Sigmoid colon (tissue), 7 donors: Measurements from ENCODE around the gene EVA1A. TPM values are rescaled to one million over a fixed set of nuclear protein-coding genes. Genes with fewer than 3 reads are reported as not detected.

Experiments
- DNase-seq: peaks from one replicate; pipeline ENCODE4 v3.0.0-alpha.2; 2019
- H3K27ac ChIP-seq, 4 donors: fragments of 200-600 bp; sonication (generic); one replicate each; pipeline ENCODE4 v1.5.1; 2016 to 2019; ENCODE audit warnings: mild to moderate bottlenecking in 1 of 4
- H3K27me3 ChIP-seq, 3 donors: fragments of 200-600 bp; sonication (generic); one replicate each; pipeline ENCODE4 v1.5.1; 2019; ENCODE audit warnings: mild to moderate bottlenecking in 1 of 3
- H3K36me3 ChIP-seq, 4 donors: fragments of 200-600 bp; sonication (generic); one replicate each; pipeline ENCODE4 v1.5.1; 2016 to 2019
- H3K4me1 ChIP-seq, 4 donors: fragments of 200-600 bp; sonication (generic); one replicate each; pipeline ENCODE4 v1.5.1; 2017 to 2019
- H3K4me3 ChIP-seq, 4 donors: fragments of 200-600 bp; sonication (generic); one replicate each; pipeline ENCODE4 v1.5.1; 2017 to 2019; ENCODE audit warnings: mild to moderate bottlenecking in 2 of 4, moderate library complexity in 1 of 4
- H3K9me3 ChIP-seq, 4 donors: fragments of 200-600 bp in 3 of 4; sonication (generic) in 3 of 4; one replicate each; pipeline versions ENCODE4 v1.5.1 to v1.6.1; 2013 to 2019
- EP300 ChIP-seq, 4 donors: sonication (generic); formaldehyde crosslinking; IDR thresholded peaks; one replicate each; pipeline ENCODE4 v1.6.1; 2017; ENCODE audit warnings: antibody characterized with exemption in 4 of 4
- POLR2A ChIP-seq, 2 donors: fragments of 450-650 bp; IDR thresholded peaks; one replicate each; pipeline ENCODE4 v1.6.1; 2016; ENCODE audit warnings: antibody characterized with exemption in 2 of 2, mild to moderate bottlenecking in 2 of 2, moderate library complexity in 2 of 2
- POLR2AphosphoS5 ChIP-seq, 4 donors: sonication (generic); formaldehyde crosslinking; IDR thresholded peaks; one replicate each; pipeline ENCODE4 v1.6.1; 2017; ENCODE audit warnings: antibody characterized with exemption in 4 of 4
- WGBS, 2 donors: extraction: QIAGEN DNeasy Blood & Tissue Kit; methylation state at CpG; one replicate each; pipeline ENCODE4 v1.1.7; 2013; 5-methylcytosine and 5-hydroxymethylcytosine counted together
- intact Hi-C: fragments of 100-400 bp; cut with DNase I; formaldehyde crosslinking; loops from one replicate; pipeline ENCODE4 v1.15.1; 2023
- polyA plus RNA-seq, 3 donors: library from polyadenylated mRNA; stranded (reverse); fragments of 200-250 nt; gene quantifications; one replicate each; pipeline ENCODE4 v1.2.3, GENCODE V29; 2013
- total RNA-seq, 4 donors: library from RNA; depleted of rRNA; stranded (reverse); fragments of >200 nt; gene quantifications; one replicate each; pipeline ENCODE4 v1.1.0, GENCODE V29; 2016
- TF ChIP-seq, protein P1 (sequence below), 4 experiments: fragments of 450-650 bp in 3 of 4; fragments of 200-600 bp in 1 of 4; IDR thresholded peaks; one replicate each; pipeline ENCODE4 v1.5.1; 2016 to 2019; ENCODE audit warnings: antibody characterized with exemption in 4 of 4, mild to moderate bottlenecking in 3 of 4, moderate library complexity in 2 of 4
- donor health status: healthy with polysubstance abuse.
- donor health status: Bipolar disorder and iron deficiency.
- donor health status: healthy.

The EVA1A gene
- total and polyA plus RNA-seq, 7 donors = 1.2 to 5.4 (median 1.2) TPM; not detected in 4

DNA sequence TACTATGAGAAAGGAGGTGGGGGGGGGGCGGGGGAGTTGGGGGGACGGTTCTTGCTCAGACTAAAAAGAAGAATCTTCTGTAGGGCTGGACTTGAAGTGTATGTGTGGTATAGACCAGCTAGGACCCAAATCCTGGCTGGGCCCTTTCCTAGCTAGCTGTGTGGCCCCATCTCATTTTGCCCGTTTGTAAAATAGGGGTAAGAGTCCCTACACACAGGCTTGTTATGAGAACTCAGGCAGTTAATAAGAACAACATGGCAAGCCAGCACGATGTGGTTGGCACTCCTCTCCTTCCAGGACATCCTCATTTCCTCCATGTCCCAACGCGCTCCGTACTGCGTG is 1.1 kb downstream of the EVA1A start:
- WGBS, 2 donors = 19 to 24% methylated on average over 8 of the region's 8 CpGs
- DNase-seq = no peak

DNA sequence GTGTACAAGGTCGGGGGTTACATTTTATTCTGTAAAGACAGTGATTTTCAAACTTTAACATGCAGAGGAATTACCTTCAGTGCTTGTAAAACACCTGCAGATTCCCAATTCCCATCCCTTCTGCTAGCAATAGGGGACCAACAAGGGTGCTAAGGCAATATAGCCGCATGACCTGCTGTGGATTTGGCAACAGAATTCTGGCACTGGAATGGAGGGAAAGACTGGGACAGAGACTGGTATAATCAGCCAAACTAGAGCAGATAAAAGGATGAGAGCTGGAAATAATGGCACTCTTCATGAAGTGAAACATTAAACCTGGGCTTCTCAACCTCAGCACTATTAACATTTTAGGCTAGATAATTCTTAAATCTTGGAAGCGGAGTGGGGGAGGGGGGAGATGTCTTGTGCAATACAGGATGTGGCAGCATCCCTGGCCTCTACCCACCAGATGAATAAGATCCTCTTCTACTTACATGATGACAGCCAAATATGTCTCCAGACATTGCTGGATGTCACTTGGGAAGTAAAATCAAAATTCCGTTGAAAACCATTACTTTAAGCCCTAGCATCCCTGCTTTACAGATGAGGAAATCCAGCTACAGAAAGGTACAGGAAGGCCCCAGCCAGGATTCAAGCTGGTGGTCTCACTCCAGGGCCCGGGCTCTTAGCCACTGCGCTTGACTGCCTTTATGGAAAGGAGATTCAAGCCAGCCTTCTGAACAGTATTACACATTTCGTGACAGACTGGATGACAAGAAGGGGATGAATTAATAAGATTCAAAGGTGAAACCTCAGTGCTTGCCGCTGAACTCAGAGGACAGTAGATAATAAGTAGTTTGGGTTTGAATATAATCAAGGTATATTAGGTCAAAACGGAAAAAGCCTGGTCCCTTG is 1.7 kb downstream of the EVA1A start:
- no peak for DNase-seq
- no peak overlapping the region for H3K4me3 ChIP-seq

More for the DNA sequence above, 1.1 kb downstream of the EVA1A start:
- Histone ChIP-seq H3K9me3 (no peaks in the 10 kb centered on the region), H3K36me3 (no peaks in the 10 kb centered on the region), H3K4me3 (peak overlapping the region in 2 of 4 donors; percentile 47 to 49), H3K27ac (no peak overlapping the region), H3K27me3 (peaks cover 8 to 35% (median 15%) of the 10 kb centered on the region in 3 donors), H3K4me1 (peaks cover 0 to 17% (median 15%) of the 10 kb centered on the region in 4 donors)
- intact Hi-C loops = no loop called here
- TF ChIP-seq, protein P1, sequence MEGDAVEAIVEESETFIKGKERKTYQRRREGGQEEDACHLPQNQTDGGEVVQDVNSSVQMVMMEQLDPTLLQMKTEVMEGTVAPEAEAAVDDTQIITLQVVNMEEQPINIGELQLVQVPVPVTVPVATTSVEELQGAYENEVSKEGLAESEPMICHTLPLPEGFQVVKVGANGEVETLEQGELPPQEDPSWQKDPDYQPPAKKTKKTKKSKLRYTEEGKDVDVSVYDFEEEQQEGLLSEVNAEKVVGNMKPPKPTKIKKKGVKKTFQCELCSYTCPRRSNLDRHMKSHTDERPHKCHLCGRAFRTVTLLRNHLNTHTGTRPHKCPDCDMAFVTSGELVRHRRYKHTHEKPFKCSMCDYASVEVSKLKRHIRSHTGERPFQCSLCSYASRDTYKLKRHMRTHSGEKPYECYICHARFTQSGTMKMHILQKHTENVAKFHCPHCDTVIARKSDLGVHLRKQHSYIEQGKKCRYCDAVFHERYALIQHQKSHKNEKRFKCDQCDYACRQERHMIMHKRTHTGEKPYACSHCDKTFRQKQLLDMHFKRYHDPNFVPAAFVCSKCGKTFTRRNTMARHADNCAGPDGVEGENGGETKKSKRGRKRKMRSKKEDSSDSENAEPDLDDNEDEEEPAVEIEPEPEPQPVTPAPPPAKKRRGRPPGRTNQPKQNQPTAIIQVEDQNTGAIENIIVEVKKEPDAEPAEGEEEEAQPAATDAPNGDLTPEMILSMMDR (IDR thresholded peaks at IDR 0.05) = no peak
- TF ChIP-seq EP300 (IDR thresholded peaks at IDR 0.05) (no peak), POLR2A (IDR thresholded peaks at IDR 0.05) (no peak), POLR2AphosphoS5 (IDR thresholded peaks at IDR 0.05) (no peak)

DNA sequence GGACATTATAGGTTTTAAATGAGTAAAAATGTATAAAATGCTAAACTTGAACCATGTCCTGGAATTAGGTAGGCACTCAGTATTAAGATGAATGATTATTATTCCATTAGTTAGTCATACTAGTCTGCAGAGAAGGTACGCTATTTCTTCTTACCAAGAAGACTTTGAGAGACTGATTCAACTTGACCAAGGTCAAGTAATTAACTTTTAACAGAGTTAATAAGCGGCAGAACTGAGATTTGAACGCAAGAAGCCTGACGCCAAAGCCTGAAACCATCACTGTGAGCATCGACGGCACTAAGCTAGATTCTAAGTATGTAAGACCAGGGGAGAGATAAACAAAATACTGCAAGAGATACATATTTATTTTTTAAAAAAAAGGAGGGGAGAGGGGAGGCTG is 2.6 kb downstream of the EVA1A start:
- Histone ChIP-seq H3K36me3 (no peaks in the 10 kb centered on the region), H3K27me3 (peaks cover 8 to 35% (median 15%) of the 10 kb centered on the region in 3 donors), H3K9me3 (no peaks in the 10 kb centered on the region), H3K4me1 (peaks cover 0 to 17% (median 15%) of the 10 kb centered on the region in 4 donors), H3K4me3 (no peak overlapping the region), H3K27ac (no peak overlapping the region)
- intact Hi-C loops = no loop called here
- DNase-seq = no peak
- TF ChIP-seq POLR2A (IDR thresholded peaks at IDR 0.05) = no peak
- TF ChIP-seq EP300 (IDR thresholded peaks at IDR 0.05) = no peak
- TF ChIP-seq POLR2AphosphoS5 (IDR thresholded peaks at IDR 0.05) = no peak
- WGBS, 2 donors = 94% methylated on average over 6 of the region's 6 CpGs

More for the DNA sequence above, 1.7 kb downstream of the EVA1A start:
- no peak overlapping the region for H3K27ac ChIP-seq
- H3K4me1 ChIP-seq = peaks cover 0 to 17% (median 15%) of the 10 kb centered on the region in 4 donors
- intact Hi-C loops = no loop called here
- H3K27me3 ChIP-seq = peaks cover 8 to 35% (median 15%) of the 10 kb centered on the region in 3 donors
- TF ChIP-seq POLR2A (IDR thresholded peaks at IDR 0.05) (no peak), POLR2AphosphoS5 (IDR thresholded peaks at IDR 0.05) (no peak), EP300 (IDR thresholded peaks at IDR 0.05) (no peak)
- TF ChIP-seq, protein P1 (IDR thresholded peaks at IDR 0.05) = no peak
- WGBS, 2 donors = 76 to 85% methylated on average over 9 of the region's 9 CpGs
- H3K36me3 ChIP-seq = no peaks in the 10 kb centered on the region
- no peaks in the 10 kb centered on the region for H3K9me3 ChIP-seq

DNA sequence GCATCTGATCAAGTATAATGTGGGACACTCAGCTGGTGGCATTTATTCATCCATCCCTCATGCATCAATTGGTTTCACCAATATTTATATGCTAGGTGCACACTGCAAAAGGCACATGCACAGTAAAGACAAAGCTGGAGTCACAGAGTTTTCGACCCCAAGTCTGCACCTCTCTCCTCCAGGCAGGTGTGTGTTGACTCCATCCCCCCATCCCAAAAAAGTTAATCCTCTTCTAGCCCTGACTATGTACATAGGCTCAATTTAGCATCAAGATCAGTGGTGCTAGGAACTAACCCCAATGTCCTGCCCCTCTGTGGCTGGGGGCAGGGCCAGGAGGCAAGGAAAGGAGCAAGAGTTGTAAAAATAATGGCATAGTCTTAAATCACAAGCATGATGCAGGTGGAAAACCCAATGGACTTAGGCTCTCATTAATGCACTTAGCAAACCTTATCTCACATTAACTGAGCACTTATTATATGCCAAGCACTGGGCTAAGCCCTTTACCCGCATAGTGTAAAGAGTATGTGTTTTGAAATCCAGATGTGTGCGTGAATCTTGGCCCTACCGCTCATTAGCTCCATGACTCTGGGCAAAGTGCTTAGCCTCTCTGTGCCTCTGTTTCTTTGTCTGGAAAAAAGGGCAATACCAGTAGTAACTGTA is 3.1 kb downstream of the EVA1A start:
- Histone ChIP-seq H3K4me3 (no peak overlapping the region), H3K9me3 (no peaks in the 10 kb centered on the region), H3K27me3 (peaks cover 8 to 35% (median 15%) of the 10 kb centered on the region in 3 donors), H3K4me1 (peaks cover 0 to 17% (median 15%) of the 10 kb centered on the region in 4 donors), H3K36me3 (no peaks in the 10 kb centered on the region), H3K27ac (no peak overlapping the region)
- WGBS, 2 donors = 93 to 94% methylated on average over 4 of the region's 4 CpGs
- TF ChIP-seq POLR2A (IDR thresholded peaks at IDR 0.05) = no peak
- no peak for TF ChIP-seq POLR2AphosphoS5 (IDR thresholded peaks at IDR 0.05)
- intact Hi-C loops = no loop called here
- no peak for DNase-seq

DNA sequence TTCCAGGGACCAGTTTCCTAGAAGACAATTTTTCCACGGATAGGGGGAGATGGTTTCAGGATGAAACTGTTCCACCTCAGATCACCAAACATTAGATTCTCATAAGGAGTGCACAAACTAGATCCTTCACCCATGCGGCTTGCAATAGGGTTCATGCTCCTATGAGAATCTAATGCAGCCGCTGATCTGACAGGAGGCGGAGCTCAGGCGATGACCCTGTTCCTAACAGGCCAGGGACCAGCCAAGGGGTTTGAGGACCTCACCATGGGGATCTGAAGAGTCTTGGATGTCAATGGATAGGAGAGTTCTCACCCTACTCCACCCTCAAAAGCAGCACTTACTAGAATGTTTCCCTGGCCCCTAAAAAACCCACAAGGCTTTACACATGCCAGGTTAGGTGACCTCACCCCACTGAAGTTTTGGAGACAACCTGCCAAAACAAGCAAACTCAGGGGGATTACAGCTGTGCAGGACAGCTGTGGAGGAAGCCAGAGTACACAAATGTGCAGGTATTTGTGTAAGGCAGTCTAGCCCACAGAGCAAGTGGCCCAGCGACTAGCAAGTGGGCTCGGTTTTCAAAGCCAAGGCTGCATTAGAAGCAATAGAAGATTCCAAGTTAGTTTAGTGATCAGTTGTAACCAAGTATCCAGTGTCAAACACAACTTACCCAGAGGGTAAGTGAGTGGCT is 3.9 kb downstream of the EVA1A start:
- WGBS, 2 donors = 90 to 94% methylated on average over 7 of the region's 7 CpGs
- TF ChIP-seq POLR2A (IDR thresholded peaks at IDR 0.05) (no peak), POLR2AphosphoS5 (IDR thresholded peaks at IDR 0.05) (no peak), EP300 (IDR thresholded peaks at IDR 0.05) (no peak)
- TF ChIP-seq, protein P1 (IDR thresholded peaks at IDR 0.05) = no peak
- peaks cover 8 to 35% (median 15%) of the 10 kb centered on the region in 3 donors for H3K27me3 ChIP-seq
- H3K4me3 ChIP-seq = no peak overlapping the region
- H3K36me3 ChIP-seq = no peaks in the 10 kb centered on the region
- no peaks in the 10 kb centered on the region for H3K9me3 ChIP-seq
- no peak overlapping the region for H3K27ac ChIP-seq
- peaks cover 0 to 17% (median 15%) of the 10 kb centered on the region in 4 donors for H3K4me1 ChIP-seq
- DNase-seq = no peak
- intact Hi-C loops = no loop called here
